NCI-H226 (cell line): ENCODE measurements around the gene SEPHS1.
"Not testable (repeated sequence)": the region's sequence is repeated elsewhere in the genome, so short reads cannot be mapped to it uniquely, and the experiment has no call there.

Source experiments
- DNase-seq: peaks from one replicate; pipeline ENCODE4 v3.0.0-alpha.2; 2015

SEPHS1 gene

GRCh38 chr10:13322615-13323148, 25.4 kb downstream of the SEPHS1 start:
- DNase-seq, result no peak

- no peak for DNase-seq
Observed at GRCh38 chr10:13321576-13321975, 26.5 kb downstream of the SEPHS1 start.

GRCh38 chr10:13319166-13319565, 28.9 kb downstream of the SEPHS1 start:
- no peak for DNase-seq

- DNase-seq, result no peak
Observed at GRCh38 chr10:13317474-13317873, 30.6 kb downstream of the SEPHS1 start.

GRCh38 chr10:13316635-13317311, 31.3 kb downstream of the SEPHS1 start:
- DNase-seq, result no peak

- no peak for DNase-seq
Observed at GRCh38 chr10:13315361-13315760, 32.7 kb downstream of the SEPHS1 start.

- no peak for DNase-seq
Observed at GRCh38 chr10:13311177-13311575, 36.9 kb downstream of the SEPHS1 start.

- DNase-seq, result no peak
Observed at GRCh38 chr10:13310518-13311176, 37.4 kb downstream of the SEPHS1 start.

GRCh38 chr10:13309792-13310191, 38.3 kb downstream of the SEPHS1 start:
- DNase-seq, result no peak

- no peak for DNase-seq
Observed at GRCh38 chr10:13308096-13308495, 40.0 kb downstream of the SEPHS1 start.

GRCh38 chr10:13306103-13306502, 42.0 kb downstream of the SEPHS1 start:
- no peak for DNase-seq

- no peak for DNase-seq
Observed at GRCh38 chr10:13302821-13303555, 45.1 kb downstream of the SEPHS1 start.

- DNase-seq, result peak; percentile 76
Observed at GRCh38 chr10:13299437-13300287, 48.4 kb downstream of the SEPHS1 start, which contains the start of gene PHYH. TSS of gene PHYH (minus strand) at chr10:13300064. CDS start at chr10:13300042, 22 bp downstream.

- DNase-seq, result no peak
Observed at GRCh38 chr10:13298748-13299436, 49.2 kb downstream of the SEPHS1 start.

GRCh38 chr10:13296476-13296875, 51.6 kb downstream of the SEPHS1 start:
- no peak for DNase-seq

GRCh38 chr10:13294784-13295183, 53.3 kb downstream of the SEPHS1 start:
- DNase-seq, result no peak

- no peak for DNase-seq
Observed at GRCh38 chr10:13291821-13292773, 56.0 kb downstream of the SEPHS1 start.

- DNase-seq, result no peak
Observed at GRCh38 chr10:13291061-13291460, 57.0 kb downstream of the SEPHS1 start.

- DNase-seq, result no peak
Observed at GRCh38 chr10:13284050-13284449, 64.0 kb downstream of the SEPHS1 start.

- DNase-seq, result not testable (repeated sequence)
Observed at GRCh38 chr10:13282348-13282747, 65.7 kb downstream of the SEPHS1 start.
